A673 (cell line): ENCODE measurements around the gene FRK. TPM values are rescaled to one million over a fixed set of nuclear protein-coding genes. Genes with fewer than 3 reads are reported as not detected.

Source experiments
- BruUV-seq: library from RNA; stranded (reverse); fragments of 400-500 nt; replicated peaks from 2 replicates; lab custom pipeline; 2021; lab: Mats Ljungman, UMichigan
- CTCF ChIA-PET: fragments of 300-600 bp; sonication (Branson Sonifier 250); formaldehyde crosslinking; loops from one replicate; lab custom pipeline; 2022; ENCODE audit warnings: antibody characterized with exemption; lab: Charles Lee
- POLR2A ChIA-PET: fragments of 300-600 bp; sonication (Branson Sonifier 250); formaldehyde crosslinking; loops from one replicate; lab custom pipeline; 2022; ENCODE audit warnings: antibody characterized with exemption; ENCODE audit not compliant: low non-redundant PET; lab: Charles Lee
- DNase-seq: peaks from one replicate; pipeline ENCODE4 v3.0.0-alpha.2; 2015; ENCODE audit warnings: low spot score
- H3K27ac ChIP-seq: fragments of 200-600 bp; sonication (generic); 2 replicates; pipeline ENCODE4 v1.5.1; 2016; ENCODE audit warnings: mixed run types, low read depth, mild to moderate bottlenecking, mixed read lengths, antibody characterized with exemption, low read length; ENCODE audit not compliant: poor library complexity, severe bottlenecking
- H3K27me3 ChIP-seq: fragments of 200-600 bp; sonication (generic); replicated peaks from 2 replicates; pipeline ENCODE4 v1.6.1; 2017; ENCODE audit warnings: mixed run types, low read depth, mild to moderate bottlenecking, mixed read lengths, antibody characterized with exemption, low read length; ENCODE audit not compliant: insufficient read depth, poor library complexity
- H3K36me3 ChIP-seq: fragments of 200-600 bp; sonication (generic); 2 replicates; pipeline ENCODE4 v1.6.1; 2016; ENCODE audit warnings: mixed run types, mild to moderate bottlenecking, mixed read lengths, antibody characterized with exemption, low read length; ENCODE audit not compliant: insufficient read depth, poor library complexity, severe bottlenecking
- H3K4me1 ChIP-seq: fragments of 200-600 bp; sonication (generic); 2 replicates; pipeline ENCODE4 v1.6.1; 2017; ENCODE audit warnings: mixed run types, mild to moderate bottlenecking, mixed read lengths, antibody characterized with exemption, low read length; ENCODE audit not compliant: insufficient read depth, poor library complexity, severe bottlenecking
- H3K4me3 ChIP-seq: fragments of 200-600 bp; sonication (generic); 2 replicates; pipeline ENCODE4 v1.5.1; 2016; ENCODE audit warnings: low read depth, mixed run types, mild to moderate bottlenecking, mixed read lengths, low read length; ENCODE audit not compliant: poor library complexity, severe bottlenecking
- H3K9me3 ChIP-seq: fragments of 200-600 bp; sonication (generic); 2 replicates; pipeline ENCODE4 v1.6.1; 2016; ENCODE audit warnings: mixed run types, low read depth, mild to moderate bottlenecking, mixed read lengths, antibody characterized with exemption, low read length; ENCODE audit not compliant: poor library complexity, severe bottlenecking
- EZH2 ChIP-seq: fragments of 200-600 bp; sonication (generic); IDR thresholded peaks from 2 replicates; pipeline ENCODE4 v1.6.1; 2017; ENCODE audit warnings: borderline replicate concordance, low read depth, mild to moderate bottlenecking, mixed read lengths, antibody characterized with exemption, low read length; ENCODE audit not compliant: poor library complexity, severe bottlenecking
- intact Hi-C: fragments of 100-400 bp; cut with micrococcal nuclease; formaldehyde crosslinking; loops from one replicate; pipeline ENCODE4 v1.10.0; 2022; ENCODE audit not compliant: unreplicated experiment
- total RNA-seq: library from RNA; stranded (reverse); gene quantifications from 2 replicates; pipeline ENCODE4 v1.2.3, GENCODE V29; 2021
- TF ChIP-seq, protein P1 (sequence below): fragments of 300-800, 200-600 bp; sonication (generic); conservative IDR thresholded peaks from 2 replicates; pipeline ENCODE4 v1.5.1; 2017; ENCODE audit warnings: low read depth, mild to moderate bottlenecking, antibody characterized with exemption, low read length, moderate library complexity, mixed read lengths

FRK gene
- total RNA-seq, 1 experiment from 2014 or later = 12.3 TPM

DNA sequence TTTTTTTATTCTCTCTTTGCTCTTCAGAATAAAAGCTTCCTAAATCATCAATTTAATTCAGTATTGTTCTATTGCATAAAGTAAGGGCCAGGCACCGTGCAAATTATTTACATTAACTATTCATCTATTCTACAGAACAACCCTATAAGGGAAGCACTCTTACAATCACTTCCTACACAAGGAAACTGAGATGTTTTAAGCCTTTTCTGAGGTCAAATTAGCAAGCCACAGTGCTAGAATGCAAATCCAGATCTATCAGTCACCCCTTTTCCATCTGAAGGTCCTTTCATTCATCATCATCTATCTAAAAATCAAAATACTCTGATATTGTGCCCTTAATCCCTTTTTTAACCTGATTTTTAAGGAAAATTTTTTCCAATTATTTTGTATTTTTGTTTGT lies 31.2 kb downstream of the FRK start:
- H3K4me1 ChIP-seq = peaks cover 88% of the 10 kb centered on the region
- H3K4me3 ChIP-seq = no peak overlapping the region
- DNase-seq = peak; percentile 37
- intact Hi-C loops = no loop called here
- H3K36me3 ChIP-seq = no peaks in the 10 kb centered on the region
- POLR2A ChIA-PET = no interaction called here
- TF ChIP-seq, protein P1, sequence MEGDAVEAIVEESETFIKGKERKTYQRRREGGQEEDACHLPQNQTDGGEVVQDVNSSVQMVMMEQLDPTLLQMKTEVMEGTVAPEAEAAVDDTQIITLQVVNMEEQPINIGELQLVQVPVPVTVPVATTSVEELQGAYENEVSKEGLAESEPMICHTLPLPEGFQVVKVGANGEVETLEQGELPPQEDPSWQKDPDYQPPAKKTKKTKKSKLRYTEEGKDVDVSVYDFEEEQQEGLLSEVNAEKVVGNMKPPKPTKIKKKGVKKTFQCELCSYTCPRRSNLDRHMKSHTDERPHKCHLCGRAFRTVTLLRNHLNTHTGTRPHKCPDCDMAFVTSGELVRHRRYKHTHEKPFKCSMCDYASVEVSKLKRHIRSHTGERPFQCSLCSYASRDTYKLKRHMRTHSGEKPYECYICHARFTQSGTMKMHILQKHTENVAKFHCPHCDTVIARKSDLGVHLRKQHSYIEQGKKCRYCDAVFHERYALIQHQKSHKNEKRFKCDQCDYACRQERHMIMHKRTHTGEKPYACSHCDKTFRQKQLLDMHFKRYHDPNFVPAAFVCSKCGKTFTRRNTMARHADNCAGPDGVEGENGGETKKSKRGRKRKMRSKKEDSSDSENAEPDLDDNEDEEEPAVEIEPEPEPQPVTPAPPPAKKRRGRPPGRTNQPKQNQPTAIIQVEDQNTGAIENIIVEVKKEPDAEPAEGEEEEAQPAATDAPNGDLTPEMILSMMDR = no peak
- no peak for TF ChIP-seq EZH2
- no TSS peak for BruUV-seq
- H3K9me3 ChIP-seq = no peaks in the 10 kb centered on the region
- CTCF ChIA-PET = no interaction called here
- H3K27ac ChIP-seq = peak overlapping the region; percentile 72
- H3K27me3 ChIP-seq = no peaks in the 10 kb centered on the region

GRCh38 chr6:116028233-116028632 lies 32.5 kb downstream of the FRK start:
- intact Hi-C loops = no loop called here
- POLR2A ChIA-PET = no interaction called here

GRCh38 chr6:116027801-116028200 lies 32.9 kb downstream of the FRK start:
- ChIA-PET CTCF (no interaction called here), POLR2A (no interaction called here)
- Histone ChIP-seq H3K4me1 (peaks cover 79% of the 10 kb centered on the region), H3K36me3 (no peaks in the 10 kb centered on the region), H3K27me3 (no peaks in the 10 kb centered on the region), H3K27ac (peak overlapping the region; percentile 72), H3K4me3 (no peak overlapping the region), H3K9me3 (no peaks in the 10 kb centered on the region)
- no peak for DNase-seq
- intact Hi-C loops = no loop called here
- BruUV-seq = no TSS peak
- TF ChIP-seq, protein P1 = no peak
- no peak for TF ChIP-seq EZH2

More at GRCh38 chr6:116028233-116028632, 32.5 kb downstream of the FRK start:
- no peaks in the 10 kb centered on the region for H3K27me3 ChIP-seq
- BruUV-seq = no TSS peak
- no peak overlapping the region for H3K4me3 ChIP-seq
- peaks cover 78% of the 10 kb centered on the region for H3K4me1 ChIP-seq
- no peaks in the 10 kb centered on the region for H3K36me3 ChIP-seq
- H3K27ac ChIP-seq = peak overlapping the region; percentile 72
- no peak for DNase-seq
- H3K9me3 ChIP-seq = no peaks in the 10 kb centered on the region
- CTCF ChIA-PET = no interaction called here
- no peak for TF ChIP-seq EZH2
- TF ChIP-seq, protein P1 = no peak
